ENCODE results near the gene SLC27A5. TPM values are rescaled to one million over a fixed set of nuclear protein-coding genes. Genes with fewer than 3 reads are reported as not detected.
A peak's percentile ranks its signal among the peaks of the same experiment; 100 is the strongest.

The SLC27A5 gene
- total and polyA plus RNA-seq, 2 of the 13 experiments (the other 11 are each of a cell fraction or from before 2014, with no cell fraction given), result 30.3 to 40.2 TPM

DNA sequence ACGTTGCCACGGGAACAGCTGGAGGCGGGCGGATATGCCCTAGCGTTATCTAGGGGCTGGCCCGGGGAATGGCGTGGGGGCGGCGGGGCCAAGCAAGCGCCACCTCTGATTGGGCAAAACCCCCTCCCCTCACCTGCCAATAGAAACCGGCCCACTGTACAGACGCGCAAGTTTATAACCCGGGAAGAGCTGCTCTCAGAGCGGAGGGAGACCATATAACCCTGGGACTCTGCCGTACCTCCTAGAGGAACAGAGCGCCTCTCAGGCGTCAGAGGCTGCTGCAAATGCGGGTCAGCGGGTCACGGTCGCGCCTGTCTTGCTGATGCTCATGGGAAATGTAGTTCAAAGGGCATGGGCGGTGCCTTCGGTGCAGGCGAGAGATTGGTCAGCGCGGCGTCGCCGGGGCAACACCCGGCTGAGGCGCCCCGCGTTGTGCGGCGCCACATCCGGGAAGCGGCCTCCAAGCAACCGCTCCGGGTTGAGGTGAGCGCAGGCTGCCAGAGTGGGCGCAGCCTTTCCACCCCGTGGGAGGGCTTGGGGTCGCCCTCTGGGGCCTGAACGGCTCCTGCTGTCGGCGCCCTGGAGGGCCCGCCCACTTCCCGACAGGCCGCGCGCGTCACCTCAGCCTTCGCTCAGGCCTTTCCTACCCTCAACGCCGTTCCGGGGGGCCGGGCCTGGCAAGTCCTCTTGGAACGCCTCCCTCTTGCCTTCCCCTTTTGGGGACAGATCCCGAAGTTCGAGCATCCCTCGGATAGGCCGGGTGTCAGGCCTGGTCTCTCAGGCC, 35.9 kb downstream of the SLC27A5 start, which contains the start of gene ZNF446 (continued):
- TF ChIP-seq, protein P1, sequence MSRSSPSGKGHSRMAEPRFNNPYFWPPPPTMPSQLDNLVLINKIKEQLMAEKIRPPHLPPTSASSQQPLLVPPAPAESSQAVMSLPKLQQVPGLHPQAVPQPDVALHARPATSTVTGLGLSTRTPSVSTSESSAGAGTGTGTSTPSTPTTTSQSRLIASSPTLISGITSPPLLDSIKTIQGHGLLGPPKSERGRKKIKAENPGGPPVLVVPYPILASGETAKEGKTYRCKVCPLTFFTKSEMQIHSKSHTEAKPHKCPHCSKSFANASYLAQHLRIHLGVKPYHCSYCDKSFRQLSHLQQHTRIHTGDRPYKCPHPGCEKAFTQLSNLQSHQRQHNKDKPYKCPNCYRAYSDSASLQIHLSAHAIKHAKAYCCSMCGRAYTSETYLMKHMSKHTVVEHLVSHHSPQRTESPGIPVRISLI (CRISPR knock-in tag; IDR thresholded peaks at IDR 0.05; ENCODE audit: borderline replicate concordance), result no peak
- TF ChIP-seq, protein P2, sequence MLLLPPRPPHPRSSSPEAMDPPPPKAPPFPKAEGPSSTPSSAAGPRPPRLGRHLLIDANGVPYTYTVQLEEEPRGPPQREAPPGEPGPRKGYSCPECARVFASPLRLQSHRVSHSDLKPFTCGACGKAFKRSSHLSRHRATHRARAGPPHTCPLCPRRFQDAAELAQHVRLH (CRISPR knock-in tag; IDR thresholded peaks at IDR 0.05; ENCODE audit: borderline replicate concordance, low read depth), result 0 out of 2 replicates have a peak, but pooled peaks have one; percentile 50
- TF ChIP-seq ZFY (CRISPR knock-in tag; IDR thresholded peaks at IDR 0.05) (peak; percentile 93), HMG20B (CRISPR knock-in tag; conservative IDR thresholded peaks at IDR 0.05) (no peak; the same call in 1 of the 2 replicates), ZNF766 (CRISPR knock-in tag; IDR thresholded peaks at IDR 0.05; ENCODE audit: borderline replicate concordance) (peak; percentile 50; the same call in 1 of the 2 replicates), ISX (CRISPR knock-in tag; conservative IDR thresholded peaks at IDR 0.05) (0 out of 2 replicates have a peak, but pooled peaks have one; percentile 32), ZFP1 (CRISPR knock-in tag; IDR thresholded peaks at IDR 0.05) (peak; percentile 32; the same call in 1 of the 2 replicates), SMARCC2 (IDR thresholded peaks at IDR 0.05) (no peak), ZBTB3 (CRISPR knock-in tag; IDR thresholded peaks at IDR 0.05; ENCODE audit: borderline replicate concordance, low read depth) (no peak), NR2F6 (IDR thresholded peaks at IDR 0.05) (peak; percentile 96), NR2F6 (CRISPR knock-in tag; IDR thresholded peaks at IDR 0.05) (peak; percentile 97), ZNF674 (CRISPR knock-in tag; IDR thresholded peaks at IDR 0.05; ENCODE audit: low read depth) (no peak), SP1 (IDR thresholded peaks at IDR 0.05) (no peak), SP1 (CRISPR knock-in tag; IDR thresholded peaks at IDR 0.05) (no peak; the same call in none of the 2 replicates), KDM1A (CRISPR knock-in tag; IDR thresholded peaks at IDR 0.05) (no peak), HCFC1 (IDR thresholded peaks at IDR 0.05; ENCODE audit: low read depth, low read length) (peak; percentile 86), MEF2D (CRISPR knock-in tag; IDR thresholded peaks at IDR 0.05) (0 out of 2 replicates have a peak, but pooled peaks have one; percentile 25)
- TF ChIP-seq, protein P3, sequence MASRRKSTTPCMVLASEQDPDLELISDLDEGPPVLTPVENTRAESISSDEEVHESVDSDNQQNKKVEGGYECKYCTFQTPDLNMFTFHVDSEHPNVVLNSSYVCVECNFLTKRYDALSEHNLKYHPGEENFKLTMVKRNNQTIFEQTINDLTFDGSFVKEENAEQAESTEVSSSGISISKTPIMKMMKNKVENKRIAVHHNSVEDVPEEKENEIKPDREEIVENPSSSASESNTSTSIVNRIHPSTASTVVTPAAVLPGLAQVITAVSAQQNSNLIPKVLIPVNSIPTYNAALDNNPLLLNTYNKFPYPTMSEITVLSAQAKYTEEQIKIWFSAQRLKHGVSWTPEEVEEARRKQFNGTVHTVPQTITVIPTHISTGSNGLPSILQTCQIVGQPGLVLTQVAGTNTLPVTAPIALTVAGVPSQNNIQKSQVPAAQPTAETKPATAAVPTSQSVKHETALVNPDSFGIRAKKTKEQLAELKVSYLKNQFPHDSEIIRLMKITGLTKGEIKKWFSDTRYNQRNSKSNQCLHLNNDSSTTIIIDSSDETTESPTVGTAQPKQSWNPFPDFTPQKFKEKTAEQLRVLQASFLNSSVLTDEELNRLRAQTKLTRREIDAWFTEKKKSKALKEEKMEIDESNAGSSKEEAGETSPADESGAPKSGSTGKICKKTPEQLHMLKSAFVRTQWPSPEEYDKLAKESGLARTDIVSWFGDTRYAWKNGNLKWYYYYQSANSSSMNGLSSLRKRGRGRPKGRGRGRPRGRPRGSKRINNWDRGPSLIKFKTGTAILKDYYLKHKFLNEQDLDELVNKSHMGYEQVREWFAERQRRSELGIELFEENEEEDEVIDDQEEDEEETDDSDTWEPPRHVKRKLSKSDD (CRISPR knock-in tag; IDR thresholded peaks at IDR 0.05; ENCODE audit: low read depth), result no peak
- TF ChIP-seq, protein P4, sequence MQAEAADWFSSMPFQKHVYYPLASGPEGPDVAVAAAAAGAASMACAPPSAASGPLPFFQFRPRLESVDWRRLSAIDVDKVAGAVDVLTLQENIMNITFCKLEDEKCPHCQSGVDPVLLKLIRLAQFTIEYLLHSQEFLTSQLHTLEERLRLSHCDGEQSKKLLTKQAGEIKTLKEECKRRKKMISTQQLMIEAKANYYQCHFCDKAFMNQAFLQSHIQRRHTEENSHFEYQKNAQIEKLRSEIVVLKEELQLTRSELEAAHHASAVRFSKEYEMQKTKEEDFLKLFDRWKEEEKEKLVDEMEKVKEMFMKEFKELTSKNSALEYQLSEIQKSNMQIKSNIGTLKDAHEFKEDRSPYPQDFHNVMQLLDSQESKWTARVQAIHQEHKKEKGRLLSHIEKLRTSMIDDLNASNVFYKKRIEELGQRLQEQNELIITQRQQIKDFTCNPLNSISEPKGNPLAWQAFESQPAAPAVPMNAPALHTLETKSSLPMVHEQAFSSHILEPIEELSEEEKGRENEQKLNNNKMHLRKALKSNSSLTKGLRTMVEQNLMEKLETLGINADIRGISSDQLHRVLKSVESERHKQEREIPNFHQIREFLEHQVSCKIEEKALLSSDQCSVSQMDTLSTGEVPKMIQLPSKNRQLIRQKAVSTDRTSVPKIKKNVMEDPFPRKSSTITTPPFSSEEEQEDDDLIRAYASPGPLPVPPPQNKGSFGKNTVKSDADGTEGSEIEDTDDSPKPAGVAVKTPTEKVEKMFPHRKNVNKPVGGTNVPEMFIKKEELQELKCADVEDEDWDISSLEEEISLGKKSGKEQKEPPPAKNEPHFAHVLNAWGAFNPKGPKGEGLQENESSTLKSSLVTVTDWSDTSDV (CRISPR knock-in tag; IDR thresholded peaks at IDR 0.05), result 0 out of 2 replicates have a peak, but pooled peaks have one; percentile 84
- TF ChIP-seq, protein P5, sequence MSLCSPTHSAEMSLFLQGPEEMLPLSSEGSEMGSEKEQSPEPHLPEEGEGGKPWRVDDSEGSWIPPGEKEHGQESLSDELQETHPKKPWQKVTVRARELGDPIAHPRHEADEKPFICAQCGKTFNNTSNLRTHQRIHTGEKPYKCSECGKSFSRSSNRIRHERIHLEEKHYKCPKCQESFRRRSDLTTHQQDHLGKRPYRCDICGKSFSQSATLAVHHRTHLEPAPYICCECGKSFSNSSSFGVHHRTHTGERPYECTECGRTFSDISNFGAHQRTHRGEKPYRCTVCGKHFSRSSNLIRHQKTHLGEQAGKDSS (CRISPR knock-in tag; IDR thresholded peaks at IDR 0.05; ENCODE audit: borderline replicate concordance, low read depth), result no peak; the same call in 1 of the 2 replicates
- TF ChIP-seq, protein P6, sequence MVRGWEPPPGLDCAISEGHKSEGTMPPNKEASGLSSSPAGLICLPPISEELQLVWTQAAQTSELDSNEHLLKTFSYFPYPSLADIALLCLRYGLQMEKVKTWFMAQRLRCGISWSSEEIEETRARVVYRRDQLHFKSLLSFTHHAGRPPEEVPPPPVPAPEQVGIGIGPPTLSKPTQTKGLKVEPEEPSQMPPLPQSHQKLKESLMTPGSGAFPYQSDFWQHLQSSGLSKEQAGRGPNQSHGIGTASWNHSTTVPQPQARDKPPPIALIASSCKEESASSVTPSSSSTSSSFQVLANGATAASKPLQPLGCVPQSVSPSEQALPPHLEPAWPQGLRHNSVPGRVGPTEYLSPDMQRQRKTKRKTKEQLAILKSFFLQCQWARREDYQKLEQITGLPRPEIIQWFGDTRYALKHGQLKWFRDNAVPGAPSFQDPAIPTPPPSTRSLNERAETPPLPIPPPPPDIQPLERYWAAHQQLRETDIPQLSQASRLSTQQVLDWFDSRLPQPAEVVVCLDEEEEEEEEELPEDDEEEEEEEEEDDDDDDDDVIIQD (CRISPR knock-in tag; IDR thresholded peaks at IDR 0.05; ENCODE audit: low read depth), result no peak; the same call in 1 of the 2 replicates

All from HepG2 (cell line).